ENCODE measurements around the gene METTL16.

- no peak for TF ChIP-seq EZH2phosphoT487 (IDR thresholded peaks at IDR 0.05; ENCODE audit: insufficient read depth, low read depth)
- TF ChIP-seq EZH2 (IDR thresholded peaks at IDR 0.05; ENCODE audit: insufficient read depth, poor library complexity, severe bottlenecking), result no peak
These were observed 117.5 kb downstream of the METTL16 start for GRCh38 chr17:2393954-2394749.
